Brain microvascular endothelial cell (primary cell): Measurements from ENCODE around the gene GALNT5.
A peak's percentile ranks its signal among the peaks of the same experiment; 100 is the strongest.

Source experiments
- DNase-seq: peaks from one replicate; pipeline ENCODE4 v3.0.0-alpha.2; 2020
- H3K27ac ChIP-seq: fragments of 250-450 bp; sonication (Bioruptor Pico); 2 replicates; pipeline ENCODE4 v1.5.1; 2020; ENCODE audit warnings: mild to moderate bottlenecking, moderate library complexity
- H3K27me3 ChIP-seq: fragments of 250-450 bp; sonication (Bioruptor Pico); replicated peaks from 2 replicates; pipeline ENCODE4 v1.5.1; 2020; ENCODE audit warnings: mild to moderate bottlenecking
- H3K36me3 ChIP-seq: fragments of 250-450 bp; sonication (Bioruptor Pico); replicated peaks from 2 replicates; pipeline ENCODE4 v1.5.1; 2020; ENCODE audit warnings: mild to moderate bottlenecking
- H3K4me3 ChIP-seq: 2 replicates; pipeline ENCODE4 v1.5.1; 2011; ENCODE audit warnings: low read depth, mild to moderate bottlenecking, control low read depth, low read length, moderate library complexity
- in situ Hi-C: cut with HindIII; loops from 2 replicates; pipeline ENCODE4 v1.10.0; 2017; ENCODE audit warnings: low sequenced_read_pairs, low pct_ligation_motif_present
- TF ChIP-seq, protein P1 (sequence below): IDR thresholded peaks from 2 replicates; pipeline ENCODE4 v1.5.1; 2011; ENCODE audit warnings: low read depth, mild to moderate bottlenecking, moderate library complexity, low read length, control low read depth, inconsistent platforms; ENCODE audit errors: missing control alignments

GALNT5 gene

GRCh38 chr2:157302492-157303099 lies 45.1 kb downstream of the GALNT5 start:
- in situ Hi-C loops, result no loop called here
- Histone ChIP-seq H3K27me3 (no peaks in the 10 kb centered on the region), H3K36me3 (no peaks in the 10 kb centered on the region), H3K27ac (no peak overlapping the region), H3K4me3 (no peak overlapping the region)
- TF ChIP-seq, protein P1, sequence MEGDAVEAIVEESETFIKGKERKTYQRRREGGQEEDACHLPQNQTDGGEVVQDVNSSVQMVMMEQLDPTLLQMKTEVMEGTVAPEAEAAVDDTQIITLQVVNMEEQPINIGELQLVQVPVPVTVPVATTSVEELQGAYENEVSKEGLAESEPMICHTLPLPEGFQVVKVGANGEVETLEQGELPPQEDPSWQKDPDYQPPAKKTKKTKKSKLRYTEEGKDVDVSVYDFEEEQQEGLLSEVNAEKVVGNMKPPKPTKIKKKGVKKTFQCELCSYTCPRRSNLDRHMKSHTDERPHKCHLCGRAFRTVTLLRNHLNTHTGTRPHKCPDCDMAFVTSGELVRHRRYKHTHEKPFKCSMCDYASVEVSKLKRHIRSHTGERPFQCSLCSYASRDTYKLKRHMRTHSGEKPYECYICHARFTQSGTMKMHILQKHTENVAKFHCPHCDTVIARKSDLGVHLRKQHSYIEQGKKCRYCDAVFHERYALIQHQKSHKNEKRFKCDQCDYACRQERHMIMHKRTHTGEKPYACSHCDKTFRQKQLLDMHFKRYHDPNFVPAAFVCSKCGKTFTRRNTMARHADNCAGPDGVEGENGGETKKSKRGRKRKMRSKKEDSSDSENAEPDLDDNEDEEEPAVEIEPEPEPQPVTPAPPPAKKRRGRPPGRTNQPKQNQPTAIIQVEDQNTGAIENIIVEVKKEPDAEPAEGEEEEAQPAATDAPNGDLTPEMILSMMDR, result peak; percentile 74
- peak; percentile 43 for DNase-seq

DNA sequence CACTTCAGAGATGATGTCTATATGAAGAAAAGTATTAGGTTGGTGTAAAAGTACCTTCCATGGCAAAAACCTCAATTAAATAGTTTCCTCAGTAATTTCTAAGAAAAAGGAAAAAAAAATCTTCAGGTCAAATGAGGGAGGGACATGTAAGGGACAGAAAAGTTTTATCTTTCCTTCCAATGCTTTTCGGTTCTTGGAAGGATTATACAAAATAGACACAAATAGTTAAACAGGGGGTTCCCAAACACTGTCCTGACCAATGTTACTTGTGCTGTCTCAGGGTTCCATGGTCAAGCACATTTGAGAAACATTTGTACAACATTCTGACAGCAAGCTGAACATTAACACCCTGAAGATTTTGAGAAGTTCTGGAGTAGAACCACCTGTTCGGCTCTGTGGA lies 46.1 kb downstream of the GALNT5 start:
- in situ Hi-C loops, result no loop called here
- no peak for DNase-seq
- Histone ChIP-seq H3K27me3 (no peaks in the 10 kb centered on the region), H3K27ac (no peak overlapping the region), H3K4me3 (no peak overlapping the region), H3K36me3 (no peaks in the 10 kb centered on the region)
- TF ChIP-seq, protein P1, result no peak

DNA sequence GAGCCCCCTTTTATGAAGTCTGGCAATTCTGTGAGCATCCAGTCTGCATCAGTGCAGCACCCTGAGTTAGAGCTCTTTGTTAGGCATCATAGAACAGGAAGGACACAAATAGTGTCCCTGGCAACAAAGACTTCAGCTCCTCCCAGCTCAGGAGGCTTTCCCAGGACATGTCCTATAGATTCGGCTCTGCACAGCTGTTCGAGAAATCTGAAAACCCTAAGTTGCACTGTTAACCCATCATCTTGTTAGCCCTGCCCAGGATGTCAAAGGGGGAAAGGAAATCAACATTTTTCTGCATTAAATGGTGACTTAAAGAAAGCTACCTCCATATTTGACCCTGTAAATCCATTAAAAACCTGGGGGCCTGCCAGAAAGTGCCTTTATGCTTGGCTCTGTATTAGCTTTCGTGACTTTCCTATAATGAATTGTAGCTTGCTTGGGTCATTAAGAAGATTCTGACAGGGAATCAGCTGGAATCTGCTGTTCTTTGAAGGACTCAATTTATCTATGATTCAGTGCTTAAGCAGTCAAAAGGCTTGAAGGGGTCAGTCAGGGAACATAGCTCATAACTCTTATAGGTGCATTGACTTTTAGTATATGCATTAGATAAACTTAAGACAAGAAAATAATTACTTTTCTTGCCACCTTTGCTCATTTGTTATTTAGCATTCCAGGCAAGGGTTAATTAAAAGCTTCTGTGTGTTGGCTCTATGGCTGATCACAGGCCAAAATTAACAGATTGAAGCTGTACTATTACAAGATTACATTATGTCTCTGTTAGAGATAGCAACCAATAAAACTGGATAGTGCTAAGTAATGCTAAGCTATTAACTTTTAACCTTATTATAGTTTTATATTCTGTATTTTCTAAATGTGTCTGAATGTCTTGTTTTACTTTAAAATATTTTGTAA lies 47.6 kb downstream of the GALNT5 start:
- DNase-seq, result peak; percentile 72
- in situ Hi-C loops, result no loop called here
- TF ChIP-seq, protein P1, result no peak

GRCh38 chr2:157305723-157306110 lies 48.2 kb downstream of the GALNT5 start:
- Histone ChIP-seq H3K27me3 (no peaks in the 10 kb centered on the region), H3K27ac (peak overlapping the region; percentile 77), H3K36me3 (peaks cover 6% of the 10 kb centered on the region), H3K4me3 (no peak overlapping the region)
- TF ChIP-seq, protein P1, result no peak
- peak; percentile 25 for DNase-seq
- in situ Hi-C loops, result no loop called here

More for the DNA sequence above, 47.6 kb downstream of the GALNT5 start:
- H3K36me3 ChIP-seq, result peaks cover 6% of the 10 kb centered on the region
- H3K27me3 ChIP-seq, result no peaks in the 10 kb centered on the region
- peak overlapping the region; percentile 77 for H3K27ac ChIP-seq
- H3K4me3 ChIP-seq, result no peak overlapping the region

GRCh38 chr2:157307021-157307420 lies 49.5 kb downstream of the GALNT5 start:
- DNase-seq, result no peak
- Histone ChIP-seq H3K4me3 (no peak overlapping the region), H3K27me3 (no peaks in the 10 kb centered on the region), H3K27ac (no peak overlapping the region), H3K36me3 (peaks cover 6% of the 10 kb centered on the region)
- TF ChIP-seq, protein P1, result peak; percentile 39
- in situ Hi-C loops, result no loop called here
